HG03066 (cell line): Measurements from ENCODE around the gene VIPR2.
"Not testable (repeated sequence)": the region's sequence is repeated elsewhere in the genome, so short reads cannot be mapped to it uniquely, and the experiment has no call there.

Source experiments
- ATAC-seq: cut with Tn5 transposase; IDR thresholded peaks from one replicate; pipeline ENCODE4 v1.9.1; 2021; ENCODE audit warnings: low read depth; ENCODE audit not compliant: unreplicated experiment

VIPR2 gene

DNA sequence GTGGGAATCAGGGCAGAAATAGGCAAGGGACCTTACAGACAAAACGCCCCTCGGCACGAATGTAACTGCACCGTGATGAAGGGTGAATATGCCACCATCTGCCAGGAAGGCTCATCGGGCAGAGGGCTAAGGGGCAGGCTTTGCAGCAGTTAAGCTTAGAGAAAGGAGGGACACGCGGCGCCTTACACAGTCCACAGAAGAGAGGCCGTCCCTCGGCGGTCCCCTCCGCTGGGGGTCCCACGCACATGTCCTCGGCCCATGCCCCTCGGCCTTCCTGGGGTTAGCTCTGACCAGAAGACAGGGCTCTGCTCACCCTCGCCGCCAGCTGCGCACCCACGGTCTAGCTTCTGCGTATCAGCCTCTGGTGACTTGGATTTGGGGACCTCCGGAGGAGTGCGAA is 147.2 kb downstream of the VIPR2 start:
- ATAC-seq = no peak

DNA sequence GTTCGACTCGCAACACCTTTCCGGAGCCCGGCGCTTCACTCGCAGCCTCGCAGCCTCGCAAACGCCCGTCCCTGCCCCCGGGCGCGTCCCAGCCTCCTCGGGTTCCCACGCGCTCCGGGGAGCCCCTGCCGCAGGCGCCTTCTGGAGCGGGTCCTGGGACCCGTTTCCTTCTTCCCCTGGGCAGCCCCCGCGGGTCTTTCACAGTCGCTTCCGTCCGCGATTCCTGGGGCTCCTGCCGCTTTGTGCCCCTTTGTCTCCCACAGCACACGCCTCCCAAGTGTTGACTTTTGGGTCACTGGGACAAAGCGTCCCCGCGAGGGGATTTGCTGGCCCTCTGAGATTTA is 147.6 kb downstream of the VIPR2 start:
- no peak for ATAC-seq

DNA sequence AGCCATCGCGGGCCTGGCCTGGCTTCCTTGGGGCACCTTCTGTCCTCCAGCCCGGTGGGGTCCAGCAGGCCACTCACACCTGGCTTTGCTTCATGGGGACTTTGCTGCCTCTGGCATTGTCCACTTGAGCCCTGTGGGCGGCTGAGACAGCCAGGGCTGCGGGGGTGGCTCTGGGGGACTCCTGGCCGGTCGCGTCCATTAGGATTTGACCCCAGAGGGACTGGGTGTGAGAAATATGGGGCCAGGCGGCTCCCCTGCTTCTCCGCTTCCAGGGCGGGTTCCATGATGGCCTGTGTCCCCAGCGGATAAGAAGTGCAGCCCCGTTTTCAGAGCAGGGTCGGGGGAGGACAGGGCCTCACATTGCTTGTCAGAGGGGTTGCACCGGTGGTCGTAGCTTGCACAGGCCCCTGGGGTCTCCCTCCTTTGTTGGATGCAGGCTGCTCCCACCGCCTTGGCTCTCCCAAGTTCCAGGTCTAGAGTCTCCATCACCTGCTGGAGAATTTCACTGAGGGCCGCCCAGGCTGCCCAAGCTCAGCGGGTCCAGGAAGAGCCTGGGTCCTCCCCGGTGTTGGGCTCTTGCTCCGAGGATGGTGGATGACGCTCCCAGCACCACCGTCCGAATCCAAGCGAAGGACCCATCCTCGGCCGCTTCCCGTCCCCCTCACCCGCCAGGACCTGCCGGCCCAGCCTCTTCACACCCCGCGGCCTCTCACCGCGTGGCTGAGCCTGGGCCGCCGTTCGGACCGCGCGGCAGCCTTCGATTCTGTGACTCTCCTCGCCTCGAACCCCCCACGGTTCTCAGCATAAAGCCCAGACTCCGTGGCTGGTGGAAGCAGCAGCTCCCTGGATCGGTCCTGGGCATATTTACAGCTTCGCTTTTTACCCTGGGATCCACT is 148.2 kb downstream of the VIPR2 start:
- no peak for ATAC-seq

DNA sequence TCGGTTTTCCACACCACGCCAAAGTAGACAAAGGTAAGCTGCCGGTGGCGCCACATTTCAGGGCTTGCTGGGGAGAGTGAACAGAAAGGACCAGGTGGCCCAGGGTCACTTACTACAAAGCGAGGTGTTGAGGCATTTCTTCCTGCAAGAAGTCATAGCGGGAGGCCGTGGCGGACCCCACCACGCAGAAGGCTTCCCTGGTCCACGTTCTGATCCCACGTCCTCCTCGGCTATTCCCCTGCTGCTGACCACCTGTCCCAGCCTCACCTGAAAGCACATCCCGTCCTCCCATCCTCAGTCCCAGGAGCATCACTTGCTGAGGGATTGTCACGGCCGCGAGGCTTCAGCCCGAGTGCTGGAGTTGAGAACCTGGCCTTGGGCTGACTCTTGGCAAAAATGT is 149.2 kb downstream of the VIPR2 start:
- ATAC-seq = no peak

DNA sequence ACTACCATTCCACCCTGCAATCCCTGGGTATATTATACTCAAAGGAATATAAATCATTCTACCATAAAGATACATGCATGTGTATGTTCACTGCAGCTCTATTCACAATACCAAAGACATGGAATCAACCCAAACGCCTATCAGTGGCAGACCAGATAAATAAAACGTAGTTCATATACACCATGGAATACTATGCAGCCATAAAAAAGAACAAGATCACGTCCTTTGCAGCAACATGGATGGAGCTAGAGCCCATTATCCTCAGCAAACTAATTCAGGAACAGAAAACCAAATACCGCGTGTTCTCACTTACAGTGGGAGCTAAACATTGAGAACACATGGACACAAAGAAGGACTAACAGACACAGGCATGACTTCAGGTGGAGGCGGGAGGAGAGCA is 150.0 kb downstream of the VIPR2 start:
- ATAC-seq = no peak

DNA sequence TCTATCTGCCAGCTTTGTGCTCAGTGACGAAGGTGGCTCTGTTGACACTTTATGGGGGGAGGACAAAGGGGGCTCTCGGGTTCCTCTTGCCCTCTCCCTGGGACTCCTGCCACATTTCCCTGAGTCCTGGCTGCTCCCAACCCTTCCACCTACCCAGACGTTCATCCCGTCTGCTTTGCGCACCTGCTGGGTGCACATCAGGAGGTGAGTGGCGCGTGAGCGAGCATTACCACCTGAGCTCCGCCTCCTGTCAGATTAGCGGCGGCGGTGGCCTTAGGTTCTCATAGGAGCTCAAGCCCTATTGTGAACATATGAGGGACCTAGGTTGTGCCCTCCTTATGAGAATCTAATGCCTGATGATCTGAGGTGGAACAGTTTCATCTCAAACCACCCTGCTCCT is 151.1 kb downstream of the VIPR2 start:
- no peak for ATAC-seq

DNA sequence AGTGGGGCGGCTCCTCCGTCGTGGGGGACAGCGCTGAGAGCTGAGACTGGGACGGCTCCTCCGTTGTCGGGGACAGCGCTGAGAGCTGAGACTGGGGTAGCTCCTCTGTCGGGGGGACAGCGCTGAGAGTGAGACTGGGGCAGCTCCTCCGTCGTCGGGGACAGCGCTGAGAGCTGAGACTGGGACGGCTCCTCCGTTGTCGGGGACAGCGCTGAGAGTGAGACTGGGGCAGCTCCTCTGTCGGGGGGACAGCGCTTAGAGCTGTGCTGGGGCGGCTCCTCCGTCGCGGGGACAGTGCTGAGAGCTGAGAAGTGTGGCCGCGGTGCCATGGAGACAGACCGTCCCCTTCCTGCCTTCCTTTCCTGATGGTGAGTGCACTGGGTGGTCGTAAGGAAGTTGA is 151.9 kb downstream of the VIPR2 start:
- ATAC-seq = no peak

DNA sequence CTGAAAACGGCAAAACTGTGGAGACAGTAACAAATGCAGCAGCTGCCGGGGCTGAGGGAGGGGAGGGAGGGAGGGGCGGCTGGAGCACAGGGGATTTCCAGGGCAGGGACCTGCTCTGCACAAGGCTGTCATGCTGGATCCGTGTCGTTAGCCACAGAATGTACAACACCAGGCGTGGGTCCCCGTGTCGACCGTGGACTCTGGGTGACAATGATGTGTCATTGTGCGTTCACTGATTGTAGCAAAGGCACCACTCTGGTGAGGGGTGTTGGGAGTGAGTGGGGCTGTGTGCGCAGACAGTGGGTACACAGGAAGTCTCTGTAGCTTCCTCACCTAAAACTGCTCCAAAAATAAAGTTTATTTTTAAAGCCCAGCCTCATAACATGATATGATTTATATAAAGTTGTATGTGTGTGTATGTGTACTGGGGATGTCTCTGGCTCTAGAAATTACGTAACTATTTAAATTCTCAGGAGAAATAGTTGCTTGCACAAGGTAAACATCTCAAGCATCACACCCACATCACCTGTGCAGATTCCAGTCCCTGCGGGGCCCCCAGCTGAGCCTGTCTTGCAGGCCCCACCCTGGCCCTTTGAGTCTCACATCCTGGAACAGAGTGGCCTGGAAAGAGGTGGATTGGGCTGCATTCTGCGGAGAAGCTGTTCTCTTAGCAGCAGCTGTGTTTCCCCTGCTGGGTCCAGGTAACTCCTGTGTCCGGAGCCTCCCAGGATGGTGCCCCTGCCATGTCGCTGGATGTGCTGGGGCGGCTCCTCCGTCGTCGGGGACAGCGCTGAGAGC is 152.6 kb downstream of the VIPR2 start:
- ATAC-seq = no peak

DNA sequence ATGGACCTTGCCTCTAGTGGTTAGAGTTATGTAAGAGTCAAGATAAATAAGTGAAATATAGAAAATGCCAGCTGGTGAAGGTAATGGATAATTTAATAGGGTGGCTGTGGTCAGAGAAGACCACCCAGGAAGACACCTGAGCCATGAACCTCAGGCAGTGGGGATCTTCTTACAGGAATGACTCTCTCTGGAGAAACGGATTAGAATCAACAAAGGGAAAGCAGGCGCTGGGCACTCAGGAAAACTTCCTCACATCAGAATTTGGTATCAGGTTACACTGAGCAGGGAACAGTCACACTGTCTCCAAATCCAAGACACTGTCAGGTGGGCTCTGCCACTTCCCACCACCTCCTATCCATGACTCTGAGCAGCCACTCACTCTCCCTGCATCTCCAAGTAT is 155.7 kb downstream of the VIPR2 start:
- ATAC-seq = no peak

DNA sequence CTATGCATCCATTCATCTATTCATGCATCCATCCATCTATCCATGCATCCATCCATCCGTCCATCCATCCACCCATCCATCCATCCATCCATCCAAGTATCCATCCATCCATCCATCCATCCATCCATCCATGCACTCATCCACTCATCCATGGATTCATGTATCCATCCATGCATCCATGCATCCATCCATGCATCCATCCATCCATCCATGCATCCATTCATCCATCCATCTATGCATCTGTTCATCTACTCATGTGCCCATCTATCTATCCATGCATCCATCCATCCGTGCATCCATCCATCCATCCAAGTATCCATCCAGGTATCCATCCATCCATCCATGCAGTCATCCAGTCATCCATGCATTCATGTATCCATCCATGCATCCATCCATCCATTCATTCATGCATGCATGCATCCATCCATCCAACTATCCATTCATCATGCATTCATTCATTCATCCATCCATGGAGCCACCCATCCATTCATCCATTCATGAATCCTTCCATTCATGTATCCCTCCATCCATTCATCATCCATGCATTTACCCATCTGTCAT is 156.3 kb downstream of the VIPR2 start:
- no peak for ATAC-seq

DNA sequence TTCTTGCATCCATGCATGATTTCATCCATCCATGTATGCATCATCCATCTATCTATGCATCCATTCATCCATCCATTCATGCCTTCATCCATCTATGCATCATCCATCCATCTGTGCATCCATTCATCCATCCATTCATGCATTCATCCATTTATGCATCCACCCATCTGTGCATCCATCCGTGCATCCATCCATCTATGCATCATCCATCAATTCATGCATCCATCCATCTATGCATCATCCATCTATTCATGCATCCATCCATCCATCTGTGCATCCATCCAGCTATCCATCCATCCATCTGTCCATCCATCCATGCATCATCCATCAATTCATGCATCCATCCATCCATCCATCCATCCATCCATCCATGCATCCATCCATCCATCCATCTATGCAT is 157.0 kb downstream of the VIPR2 start:
- ATAC-seq = no peak

DNA sequence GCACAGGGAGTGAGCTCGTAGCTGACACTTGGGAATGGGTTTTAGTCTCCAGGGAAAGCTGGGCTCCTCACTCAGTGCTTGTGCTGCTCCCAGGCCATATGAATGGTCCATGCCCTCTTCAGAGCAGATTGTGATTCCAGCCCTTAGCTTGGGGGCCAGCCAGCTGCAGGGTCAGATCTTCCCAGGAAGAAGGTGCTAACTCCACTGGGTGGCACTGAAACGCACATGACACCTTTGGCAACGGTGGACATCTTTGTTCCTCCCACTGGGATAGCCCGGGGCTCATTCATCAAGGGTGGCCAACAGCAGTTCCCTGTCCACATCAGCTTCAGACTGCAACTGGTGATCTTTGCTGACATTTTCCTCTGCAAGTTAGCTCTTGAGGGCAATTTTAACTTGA is 159.1 kb downstream of the VIPR2 start:
- ATAC-seq = no peak

DNA sequence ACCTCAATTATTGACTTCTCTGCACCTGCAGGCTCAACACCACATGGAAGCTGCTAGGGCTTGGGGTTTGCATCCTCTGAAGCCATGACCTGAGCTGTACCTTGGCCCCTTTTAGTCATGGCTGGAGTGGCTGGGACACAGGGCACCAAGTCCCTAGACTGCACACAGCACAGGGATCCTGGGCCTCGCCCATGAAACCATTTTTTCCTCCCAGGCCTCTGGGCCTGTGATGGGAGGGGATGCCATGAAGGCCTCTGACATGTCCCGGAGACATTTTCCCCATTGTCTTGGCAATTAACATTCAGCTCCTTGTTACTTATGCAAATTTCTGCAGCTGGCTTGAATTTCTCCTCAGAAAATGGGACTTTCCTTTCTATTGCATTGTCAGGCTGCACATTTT is 160.7 kb downstream of the VIPR2 start:
- ATAC-seq = not testable (repeated sequence)

DNA sequence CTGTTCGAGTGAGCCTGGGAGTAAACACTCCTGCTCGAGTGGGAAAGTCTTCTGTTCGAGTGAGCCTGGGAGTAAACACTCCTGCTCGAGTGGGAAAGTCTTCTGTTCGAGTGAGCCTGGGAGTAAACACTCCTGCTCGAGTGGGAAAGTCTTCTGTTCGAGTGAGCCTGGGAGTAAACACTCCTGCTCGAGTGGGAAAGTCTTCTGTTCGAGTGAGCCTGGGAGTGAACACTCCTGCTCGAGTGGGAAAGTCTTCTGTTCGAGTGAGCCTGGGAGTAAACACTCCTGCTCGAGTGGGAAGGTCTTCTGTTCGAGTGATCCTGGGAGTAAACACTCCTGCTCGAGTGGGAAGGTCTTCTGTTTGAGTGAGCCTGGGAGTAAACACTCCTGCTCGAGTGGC is 162.6 kb downstream of the VIPR2 start:
- ATAC-seq = not testable (repeated sequence)

DNA sequence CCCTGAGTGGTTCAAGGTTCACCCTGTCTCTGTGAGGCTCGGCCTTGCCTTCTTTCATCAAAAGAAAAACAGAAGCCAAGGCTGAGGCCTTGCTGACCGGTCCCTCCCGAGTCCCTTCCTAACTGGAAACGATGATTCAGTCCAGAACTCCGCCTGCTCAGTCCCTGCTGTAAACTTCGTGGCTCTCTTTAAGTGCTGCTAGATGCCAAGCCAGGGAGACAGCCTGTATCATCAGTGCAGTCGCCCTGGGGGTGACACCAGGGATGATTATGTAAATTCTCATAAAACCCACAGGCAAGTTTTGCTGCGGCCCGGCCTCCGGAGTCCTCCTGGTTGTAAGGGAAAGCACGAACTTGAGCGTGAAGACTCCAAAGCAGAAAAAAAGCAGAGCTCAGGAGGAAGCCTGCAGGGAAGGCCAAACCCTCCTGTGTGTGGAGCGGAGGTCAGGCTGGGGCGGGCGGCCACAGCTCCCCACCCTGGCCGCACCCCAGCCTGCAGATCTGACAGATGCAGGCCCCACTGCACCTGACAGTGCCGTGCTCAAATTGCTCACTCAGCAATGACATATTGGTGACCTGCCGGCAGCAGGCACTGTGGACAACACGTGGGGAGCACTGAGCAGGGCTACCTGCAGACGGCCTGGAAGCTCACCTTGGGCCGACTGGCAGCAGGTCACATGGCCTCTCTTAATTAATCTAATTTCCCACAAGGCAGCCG is 164.9 kb downstream of the VIPR2 start:
- no peak for ATAC-seq

DNA sequence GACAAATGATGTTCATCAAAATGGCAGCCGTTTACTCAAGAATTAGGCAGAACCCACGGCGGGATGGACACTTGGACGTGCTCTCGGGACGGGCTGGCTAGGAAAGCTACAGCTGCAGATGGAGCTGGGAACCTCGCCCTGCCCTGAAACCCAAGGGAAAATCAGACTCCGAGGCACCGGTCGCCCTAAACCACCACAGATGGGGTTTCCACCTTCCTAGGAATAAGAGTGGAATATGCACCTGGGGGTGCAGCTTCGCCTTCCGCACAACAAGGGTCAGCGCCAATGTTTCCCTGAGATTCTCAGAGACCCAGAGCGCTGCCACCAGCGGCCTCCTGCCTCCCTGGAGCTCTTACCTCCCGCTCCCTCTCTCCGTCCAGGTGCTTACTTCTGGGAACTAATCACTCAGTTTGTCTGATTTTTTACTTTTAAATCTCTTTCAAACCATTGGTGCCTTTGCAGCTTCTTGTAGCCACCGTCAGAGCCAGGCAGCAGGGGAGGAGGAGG is 165.6 kb downstream of the VIPR2 start:
- ATAC-seq = no peak
